Mesendoderm (in vitro differentiated cells): ENCODE measurements around the gene SMU1. TPM values are rescaled to one million over a fixed set of nuclear protein-coding genes. Genes with fewer than 3 reads are reported as not detected.

Source experiments
- DNase-seq: peaks from one replicate; pipeline ENCODE4 v3.0.0; 2013
- H2AK5ac ChIP-seq: 2 replicates; pipeline ENCODE4 v1.6.1; 2013; ENCODE audit warnings: low read length, inconsistent platforms
- H2BK120ac ChIP-seq: 2 replicates; pipeline ENCODE4 v1.6.1; 2013; ENCODE audit warnings: low read depth, mild to moderate bottlenecking, low read length, moderate library complexity, mixed read lengths
- H2BK15ac ChIP-seq: replicated peaks from 2 replicates; pipeline ENCODE4 v1.6.1; 2013; ENCODE audit warnings: low read depth, mild to moderate bottlenecking, moderate library complexity
- H2BK5ac ChIP-seq: 2 replicates; pipeline ENCODE4 v1.6.1; 2013; ENCODE audit warnings: low read length, inconsistent platforms
- H3K18ac ChIP-seq: 2 replicates; pipeline ENCODE4 v1.6.1; 2013; ENCODE audit warnings: mild to moderate bottlenecking, low read length, mixed read lengths
- H3K23ac ChIP-seq: one replicate; pipeline ENCODE4 v1.6.1; 2013; ENCODE audit warnings: low read length
- H3K27ac ChIP-seq: 2 replicates; pipeline ENCODE4 v1.5.1; 2013; ENCODE audit warnings: low read depth, mild to moderate bottlenecking, inconsistent platforms, low read length, moderate library complexity
- H3K27me3 ChIP-seq: 2 replicates; pipeline ENCODE4 v1.6.1; 2013; ENCODE audit warnings: low read length, control low read depth, mild to moderate bottlenecking, inconsistent platforms; ENCODE audit not compliant: insufficient read depth, poor library complexity
- H3K36me3 ChIP-seq: 2 replicates; pipeline ENCODE4 v1.6.1; 2013; ENCODE audit warnings: low read length, inconsistent platforms; ENCODE audit not compliant: control insufficient read depth, insufficient read depth
- H3K4ac ChIP-seq: one replicate; pipeline ENCODE4 v1.6.1; 2013; ENCODE audit warnings: low read depth, mild to moderate bottlenecking, low read length, moderate library complexity
- H3K4me1 ChIP-seq: 2 replicates; pipeline ENCODE4 v1.6.1; 2013; ENCODE audit warnings: low read depth, low read length, inconsistent platforms; ENCODE audit not compliant: control insufficient read depth
- H3K4me2 ChIP-seq: 2 replicates; pipeline ENCODE4 v1.6.1; 2013; ENCODE audit warnings: low read length
- H3K4me3 ChIP-seq: 2 replicates; pipeline ENCODE4 v1.5.1; 2013; ENCODE audit warnings: mild to moderate bottlenecking, low read length
- H3K56ac ChIP-seq: one replicate; pipeline ENCODE4 v1.6.1; 2013; ENCODE audit warnings: low read length
- H3K79me1 ChIP-seq: 2 replicates; pipeline ENCODE4 v1.6.1; 2013; ENCODE audit warnings: low read length, inconsistent platforms
- H3K79me2 ChIP-seq: 2 replicates; pipeline ENCODE4 v1.6.1; 2013; ENCODE audit warnings: mild to moderate bottlenecking, low read length; ENCODE audit not compliant: control insufficient read depth, insufficient read depth
- H3K9ac ChIP-seq: 2 replicates; pipeline ENCODE4 v1.6.1; 2013; ENCODE audit warnings: low read length, inconsistent platforms
- H4K5ac ChIP-seq: one replicate; pipeline ENCODE4 v1.6.1; 2013; ENCODE audit warnings: low read length
- H4K8ac ChIP-seq: one replicate; pipeline ENCODE4 v1.6.1; 2013; ENCODE audit warnings: low read depth, mild to moderate bottlenecking, control low read depth, low read length, moderate library complexity
- WGBS: extraction: QIAGEN DNeasy Blood & Tissue Kit; methylation state at CpG from one replicate; pipeline ENCODE4 v1.1.7; 2013; ENCODE audit warnings: low lambda C conversion rate, missing lambda C conversion rate; ENCODE audit not compliant: insufficient coverage; ENCODE audit errors: extremely low coverage; 5-methylcytosine and 5-hydroxymethylcytosine counted together
- polyA plus RNA-seq, 2 experiments: library from polyadenylated mRNA; stranded (reverse); fragments of 200-250 nt; gene quantifications; one replicate each; pipeline ENCODE4 v1.2.3, GENCODE V29; 2013

SMU1 gene
- 15.3 TPM for polyA plus RNA-seq (2013, experiment 1 of 2)
- polyA plus RNA-seq (2013, experiment 2 of 2): 15.4 TPM

GRCh38 chr9:33076046-33077004 lies at the start of gene SMU1:
Gene SMU1, minus strand, starts transcription at chr9:33076674. Its CDS starts 66 bp downstream, at chr9:33076608.
- no peak within 1 kb of the TSS for H2BK120ac ChIP-seq
- no peaks in the 10 kb centered on the region for H3K27me3 ChIP-seq
- H4K8ac ChIP-seq: no peak within 1 kb of the TSS
- H3K18ac ChIP-seq: no peak within 1 kb of the TSS
- H3K4me2 ChIP-seq: peak within 1 kb of the TSS; percentile 89
- DNase-seq: peak; percentile 99
- H3K27ac ChIP-seq: no peak within 1 kb of the TSS
- H3K79me1 ChIP-seq: peaks cover 13% of the 10 kb centered on the region
- H3K79me2 ChIP-seq: peaks cover 25% of the 10 kb centered on the region
- H2BK5ac ChIP-seq: peak within 1 kb of the TSS; percentile 45
- no peak within 1 kb of the TSS for H2BK15ac ChIP-seq
- WGBS: no CpG with 5 or more reads among the region's 53 CpGs
- peaks cover 2% of the 10 kb centered on the region for H3K36me3 ChIP-seq
- H3K4me1 ChIP-seq: peaks cover 2% of the 10 kb centered on the region
- peak within 1 kb of the TSS; percentile 100 for H3K56ac ChIP-seq
- H3K4ac ChIP-seq: peak within 1 kb of the TSS; percentile 7
- no peak within 1 kb of the TSS for H2AK5ac ChIP-seq
- H3K4me3 ChIP-seq: peak within 1 kb of the TSS; percentile 99
- H3K23ac ChIP-seq: peak within 1 kb of the TSS; percentile 94
- peak within 1 kb of the TSS; percentile 95 for H3K9ac ChIP-seq
- peak within 1 kb of the TSS; percentile 75 for H4K5ac ChIP-seq

- H3K23ac ChIP-seq: no peak overlapping the region
- no peak overlapping the region for H3K18ac ChIP-seq
- DNase-seq: no peak
- H3K4me3 ChIP-seq: no peak overlapping the region
- no peaks in the 10 kb centered on the region for H3K36me3 ChIP-seq
- no peak overlapping the region for H2BK120ac ChIP-seq
- no peaks in the 10 kb centered on the region for H3K79me2 ChIP-seq
- no peak overlapping the region for H3K9ac ChIP-seq
- H3K4ac ChIP-seq: no peak overlapping the region
- H3K79me1 ChIP-seq: no peaks in the 10 kb centered on the region
- no peak overlapping the region for H4K5ac ChIP-seq
- no peak overlapping the region for H3K56ac ChIP-seq
- H2AK5ac ChIP-seq: no peak overlapping the region
- H2BK5ac ChIP-seq: no peak overlapping the region
- no peak overlapping the region for H4K8ac ChIP-seq
- no peak overlapping the region for H3K4me2 ChIP-seq
- no peak overlapping the region for H3K27ac ChIP-seq
- no peaks in the 10 kb centered on the region for H3K4me1 ChIP-seq
- no peaks in the 10 kb centered on the region for H3K27me3 ChIP-seq
- H2BK15ac ChIP-seq: no peak overlapping the region
- no CpG with 5 or more reads among the region's 3 CpGs for WGBS
Measured at GRCh38 chr9:33125461-33125860, 49.0 kb upstream of the SMU1 start.

GRCh38 chr9:33124751-33125381 lies 48.4 kb upstream of the SMU1 start:
- Histone ChIP-seq H3K4me1 (no peaks in the 10 kb centered on the region), H3K18ac (no peak overlapping the region), H2BK120ac (no peak overlapping the region), H3K79me2 (no peaks in the 10 kb centered on the region), H2BK15ac (no peak overlapping the region), H3K27me3 (no peaks in the 10 kb centered on the region), H4K8ac (no peak overlapping the region), H3K9ac (no peak overlapping the region), H3K4me3 (no peak overlapping the region), H2BK5ac (no peak overlapping the region), H3K36me3 (no peaks in the 10 kb centered on the region), H3K56ac (no peak overlapping the region), H3K79me1 (no peaks in the 10 kb centered on the region), H2AK5ac (no peak overlapping the region), H3K27ac (no peak overlapping the region), H4K5ac (no peak overlapping the region), H3K4me2 (no peak overlapping the region), H3K4ac (no peak overlapping the region), H3K23ac (no peak overlapping the region)
- DNase-seq: no peak
- WGBS: no CpG with 5 or more reads among the region's 9 CpGs

GRCh38 chr9:33124046-33124445 lies 47.6 kb upstream of the SMU1 start:
- no peak overlapping the region for H3K23ac ChIP-seq

GRCh38 chr9:33123407-33124031 lies 47.0 kb upstream of the SMU1 start:
- WGBS: no CpG with 5 or more reads among the region's 8 CpGs
- no peak overlapping the region for H3K4me3 ChIP-seq
- H3K27me3 ChIP-seq: no peaks in the 10 kb centered on the region
- H3K36me3 ChIP-seq: no peaks in the 10 kb centered on the region
- H4K5ac ChIP-seq: no peak overlapping the region
- H2BK15ac ChIP-seq: no peak overlapping the region
- H3K9ac ChIP-seq: no peak overlapping the region
- no peak overlapping the region for H3K4ac ChIP-seq
- no peak overlapping the region for H3K23ac ChIP-seq
- no peak overlapping the region for H4K8ac ChIP-seq
- H3K79me2 ChIP-seq: no peaks in the 10 kb centered on the region
- no peak overlapping the region for H3K56ac ChIP-seq
- no peak overlapping the region for H3K27ac ChIP-seq
- H2AK5ac ChIP-seq: no peak overlapping the region
- no peaks in the 10 kb centered on the region for H3K4me1 ChIP-seq
- H2BK5ac ChIP-seq: no peak overlapping the region
- H3K79me1 ChIP-seq: no peaks in the 10 kb centered on the region
- no peak overlapping the region for H3K4me2 ChIP-seq
- DNase-seq: no peak
- H3K18ac ChIP-seq: no peak overlapping the region
- no peak overlapping the region for H2BK120ac ChIP-seq

More at GRCh38 chr9:33124046-33124445, 47.6 kb upstream of the SMU1 start:
- WGBS: no CpG with 5 or more reads among the region's 5 CpGs
- Histone ChIP-seq H4K5ac (no peak overlapping the region), H3K79me2 (no peaks in the 10 kb centered on the region), H2BK15ac (no peak overlapping the region), H2AK5ac (no peak overlapping the region), H3K56ac (no peak overlapping the region), H3K4me2 (no peak overlapping the region), H3K4me3 (no peak overlapping the region), H3K27ac (no peak overlapping the region), H2BK5ac (no peak overlapping the region), H3K79me1 (no peaks in the 10 kb centered on the region), H3K4me1 (no peaks in the 10 kb centered on the region), H4K8ac (no peak overlapping the region), H3K4ac (no peak overlapping the region), H3K36me3 (no peaks in the 10 kb centered on the region), H3K9ac (no peak overlapping the region), H3K27me3 (no peaks in the 10 kb centered on the region), H3K18ac (no peak overlapping the region), H2BK120ac (no peak overlapping the region)
- DNase-seq: no peak
